Stimulated activated CD4-positive, alpha-beta T cell treated with anti-CD3 and anti-CD28 coated beads, Interleukin-4, amount 100 ng/mL, for 24 hours (primary cell): ENCODE data around the gene CDC42EP3.

Experiments
- DNase-seq: peaks from one replicate; pipeline ENCODE4 v3.0.0-alpha.2; 2020

Gene CDC42EP3, protein sequence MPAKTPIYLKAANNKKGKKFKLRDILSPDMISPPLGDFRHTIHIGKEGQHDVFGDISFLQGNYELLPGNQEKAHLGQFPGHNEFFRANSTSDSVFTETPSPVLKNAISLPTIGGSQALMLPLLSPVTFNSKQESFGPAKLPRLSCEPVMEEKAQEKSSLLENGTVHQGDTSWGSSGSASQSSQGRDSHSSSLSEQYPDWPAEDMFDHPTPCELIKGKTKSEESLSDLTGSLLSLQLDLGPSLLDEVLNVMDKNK

DNA sequence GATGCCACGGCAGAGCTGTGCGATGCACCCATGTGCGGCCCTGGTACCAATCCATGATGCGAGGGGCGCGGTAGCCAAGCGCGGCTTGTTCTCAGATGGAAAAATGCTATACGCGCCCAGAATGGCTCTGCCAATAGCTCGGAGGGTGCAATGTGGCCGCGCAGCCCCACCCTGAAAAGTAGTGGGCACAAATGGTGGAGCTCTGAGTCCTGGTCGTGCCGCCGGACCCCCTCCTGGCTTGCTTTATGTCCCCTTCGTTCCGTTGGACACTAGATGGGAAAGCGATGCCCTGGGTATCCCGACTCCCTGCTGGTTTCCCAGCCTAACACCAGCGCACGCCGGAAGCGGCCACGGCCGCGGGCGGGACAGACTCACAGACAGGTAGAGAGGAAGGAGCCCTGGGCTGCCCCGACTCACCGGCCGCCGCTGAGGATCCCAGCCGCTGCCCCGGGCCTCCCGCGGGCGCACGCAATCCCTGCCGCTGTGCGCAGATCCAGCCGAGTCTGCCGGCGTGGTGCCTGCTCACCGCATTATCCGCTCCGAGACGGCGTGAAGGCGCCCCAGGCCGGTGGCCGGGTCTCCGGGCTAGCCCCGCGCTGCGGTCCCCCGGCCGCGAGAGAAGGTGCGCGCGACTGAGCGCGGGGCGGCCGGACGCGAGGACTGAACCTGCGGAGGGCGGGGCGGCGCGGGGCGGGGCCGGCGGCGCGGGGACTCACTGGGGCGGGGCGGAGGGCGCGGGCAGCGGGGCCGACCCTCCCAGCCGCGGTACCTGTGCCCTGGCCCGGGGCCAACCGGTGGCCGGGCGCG, at the start of gene CDC42EP3:
CDC42EP3 (minus strand) TSS at position 634 of the 807 bp plus-strand sequence. CDS start 25,055 bp downstream, outside the sequence.
- peak; percentile 70 for DNase-seq

- DNase-seq, result no peak
Observed at GRCh38 chr2:37721201-37721560, 49.7 kb upstream of the CDC42EP3 start.

- DNase-seq, result no peak
Observed at GRCh38 chr2:37720533-37721200, 49.2 kb upstream of the CDC42EP3 start.

GRCh38 chr2:37718515-37719161, 47.2 kb upstream of the CDC42EP3 start:
- no peak for DNase-seq

DNA sequence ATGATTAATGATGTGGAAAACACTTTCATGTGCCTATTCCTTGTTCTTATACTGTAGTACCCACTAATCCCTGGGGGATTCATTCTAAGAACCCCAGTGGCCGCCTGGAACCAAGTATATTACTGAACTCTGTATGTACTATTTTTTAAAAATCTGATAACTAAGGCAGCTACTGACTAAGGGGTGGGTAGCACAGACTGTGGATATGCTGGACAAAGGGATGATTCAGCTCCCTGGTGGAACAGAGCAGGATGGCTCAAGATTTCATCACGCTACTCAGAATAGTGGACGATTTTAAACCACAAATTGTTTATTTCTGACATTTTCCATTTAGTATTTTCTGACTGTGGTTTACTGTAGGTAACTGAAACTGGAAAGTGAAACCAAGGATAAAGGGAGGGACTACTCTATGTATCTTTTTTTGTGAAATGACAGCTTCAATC, 41.8 kb upstream of the CDC42EP3 start:
- peak; percentile 8 for DNase-seq

DNA sequence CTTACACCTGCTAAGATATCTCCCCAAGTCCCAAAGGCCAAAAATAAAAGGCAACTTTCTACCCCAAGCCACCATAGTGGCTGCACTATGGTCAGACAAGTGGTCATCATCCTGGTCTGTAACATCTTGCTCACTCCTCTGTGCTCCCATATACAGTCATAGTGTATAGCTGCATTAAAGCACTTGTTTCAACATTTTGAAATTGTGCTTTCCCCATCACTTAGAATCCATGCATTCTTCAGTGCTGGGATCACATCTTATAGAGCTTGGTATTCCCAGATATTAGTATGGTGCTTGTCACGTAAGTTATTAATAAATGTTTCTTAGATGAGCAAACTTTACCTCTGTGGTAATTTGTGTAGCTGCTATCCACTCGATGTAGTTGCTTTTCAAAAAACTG, 40.4 kb upstream of the CDC42EP3 start:
- DNase-seq, result no peak

DNA sequence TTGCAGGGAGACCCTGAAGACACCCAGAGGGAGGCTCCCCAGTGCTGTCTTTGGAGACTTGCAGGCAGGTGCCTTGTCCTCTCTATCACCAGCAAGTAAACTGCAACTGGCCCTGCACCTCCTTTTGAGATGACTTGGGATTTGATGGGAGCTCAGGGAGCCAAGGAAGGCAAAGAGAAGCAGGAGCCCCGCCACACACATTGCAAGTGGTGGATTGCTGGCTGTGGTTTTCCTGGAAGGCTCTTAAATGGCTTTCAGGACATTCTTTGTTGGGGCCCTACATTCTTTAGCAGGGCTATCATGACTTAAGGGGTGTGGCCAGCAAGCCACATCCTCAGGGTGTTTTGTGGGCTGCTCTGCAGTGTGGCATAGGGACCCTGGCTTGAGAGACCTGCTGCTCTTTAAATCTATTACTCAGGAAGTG, 39.9 kb upstream of the CDC42EP3 start:
- DNase-seq, result peak; percentile 5

- DNase-seq, result no peak
Observed at GRCh38 chr2:37709111-37709510, 37.7 kb upstream of the CDC42EP3 start.

- DNase-seq, result no peak
Observed at GRCh38 chr2:37708146-37708545, 36.7 kb upstream of the CDC42EP3 start.

DNA sequence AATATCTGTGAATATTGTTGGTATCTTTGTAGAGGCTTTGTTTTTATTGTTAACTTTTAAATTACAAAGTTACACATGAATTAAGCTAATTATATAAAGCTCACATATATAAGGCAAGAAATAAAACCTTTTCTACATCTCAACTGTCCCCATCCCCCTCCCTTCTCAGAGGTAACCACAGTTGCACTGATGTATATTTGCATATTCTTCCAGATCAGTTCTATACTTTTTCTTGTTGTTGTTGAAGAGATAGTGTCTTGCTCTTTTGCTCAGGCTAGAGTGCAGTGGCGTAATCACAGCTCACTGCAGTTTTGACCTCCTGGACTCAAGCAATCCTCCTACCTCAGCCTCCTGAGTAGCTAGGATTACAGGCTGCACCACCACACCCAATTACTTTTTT, 36.0 kb upstream of the CDC42EP3 start:
- DNase-seq, result no peak

DNA sequence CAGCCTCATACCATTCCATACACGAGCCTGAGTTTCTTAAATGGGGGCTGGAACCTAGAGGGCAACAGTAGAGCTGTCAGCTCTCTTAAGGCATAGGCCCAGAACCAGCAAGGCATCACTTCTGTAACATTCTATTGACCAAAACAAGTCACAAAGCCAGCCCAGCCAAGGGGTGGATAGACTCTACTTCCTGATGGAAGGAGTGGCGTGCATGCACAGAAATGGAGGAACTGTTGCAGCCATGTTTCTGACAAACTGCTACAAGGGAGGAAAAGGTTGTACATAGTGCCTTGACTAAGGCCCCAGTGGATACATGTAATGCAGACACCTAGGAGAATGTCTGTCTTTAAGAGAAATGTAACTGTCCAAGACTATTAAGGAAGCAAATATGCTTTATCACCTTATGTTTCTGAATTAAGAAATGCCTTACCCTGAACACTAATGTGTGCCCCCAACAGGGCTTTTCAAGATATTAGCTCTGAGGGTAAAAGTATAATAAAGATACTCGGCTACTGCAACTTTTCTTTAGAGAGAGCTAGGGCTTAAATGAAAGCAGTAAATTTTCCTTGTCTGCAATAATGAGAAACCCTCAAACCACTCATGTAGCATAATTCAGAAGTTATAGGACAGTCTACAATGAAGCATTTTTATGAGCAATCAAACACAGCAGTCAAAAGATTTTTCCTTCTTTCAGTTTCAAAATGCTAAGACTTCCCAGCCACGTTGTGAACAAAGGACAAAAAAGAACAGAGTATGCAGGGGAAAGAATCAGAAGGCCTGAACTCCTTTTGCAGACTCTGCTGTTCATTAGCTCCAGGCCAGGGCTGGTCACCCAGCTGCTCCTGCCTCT, 35.1 kb upstream of the CDC42EP3 start:
- no peak for DNase-seq

GRCh38 chr2:37705191-37705590, 33.7 kb upstream of the CDC42EP3 start:
- DNase-seq, result no peak

DNA sequence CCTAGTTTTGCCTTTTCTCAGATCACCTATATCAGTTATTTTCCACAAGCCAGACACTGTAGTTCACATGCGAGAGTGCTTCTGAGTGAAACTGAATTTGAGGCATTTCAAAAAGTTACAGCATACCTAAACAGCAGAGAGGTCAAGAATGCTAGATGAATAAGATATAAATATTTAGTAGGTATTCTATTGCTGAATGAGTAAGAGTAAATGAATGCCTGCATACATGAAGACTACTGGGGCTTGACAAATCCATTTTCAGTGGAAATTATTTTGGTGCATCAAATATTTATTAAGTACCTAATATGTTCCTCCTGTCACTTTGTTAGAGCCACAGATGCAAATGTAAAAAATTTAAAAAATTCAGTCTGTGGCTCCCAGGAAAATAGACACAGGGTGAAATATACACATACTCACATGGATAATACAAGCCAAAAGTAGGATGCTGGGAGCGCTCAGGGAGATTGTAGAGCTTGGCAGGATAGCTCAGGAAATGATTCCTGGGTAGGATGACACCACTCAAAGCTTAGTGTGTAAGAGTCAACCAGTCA, 27.6 kb upstream of the CDC42EP3 start:
- DNase-seq, result no peak

DNA sequence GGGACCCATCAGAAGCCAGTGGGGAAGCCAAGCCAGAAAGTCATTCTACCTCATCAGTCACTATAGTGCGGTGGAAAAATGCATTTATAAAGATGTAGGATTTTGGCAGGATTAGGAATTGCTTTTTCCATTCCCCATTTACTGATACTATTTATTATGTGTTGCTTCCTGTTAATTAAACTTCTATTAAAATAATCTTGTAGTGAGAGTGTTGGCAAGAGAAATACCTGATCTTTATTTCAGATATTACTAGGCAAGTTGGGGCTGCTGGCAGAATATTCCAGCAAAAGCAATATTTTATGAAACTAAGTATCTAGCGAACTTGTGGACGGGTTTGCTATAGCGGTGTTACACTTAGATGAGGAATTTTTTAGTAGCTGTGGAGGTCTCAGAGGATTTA, 23.9 kb upstream of the CDC42EP3 start:
- no peak for DNase-seq

DNA sequence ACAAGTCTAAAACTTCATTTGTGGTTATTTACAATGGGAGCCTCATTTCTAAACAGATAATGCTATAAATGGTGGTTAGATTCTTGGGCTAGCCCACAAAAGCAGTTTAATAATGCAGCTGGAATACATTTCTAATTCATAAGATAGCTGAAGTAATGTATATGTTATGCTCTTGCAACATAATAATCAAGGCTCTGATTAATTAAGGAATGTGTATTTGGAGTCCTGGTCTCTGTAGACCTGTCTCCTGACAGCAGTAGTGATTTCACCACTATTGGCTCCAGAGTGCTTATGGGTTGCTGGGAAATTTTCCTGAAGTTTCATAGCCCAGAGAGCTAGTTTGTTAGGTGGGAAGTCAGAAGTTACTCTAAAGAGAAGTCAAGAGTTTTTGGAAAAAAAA, 21.3 kb upstream of the CDC42EP3 start:
- no peak for DNase-seq

DNA sequence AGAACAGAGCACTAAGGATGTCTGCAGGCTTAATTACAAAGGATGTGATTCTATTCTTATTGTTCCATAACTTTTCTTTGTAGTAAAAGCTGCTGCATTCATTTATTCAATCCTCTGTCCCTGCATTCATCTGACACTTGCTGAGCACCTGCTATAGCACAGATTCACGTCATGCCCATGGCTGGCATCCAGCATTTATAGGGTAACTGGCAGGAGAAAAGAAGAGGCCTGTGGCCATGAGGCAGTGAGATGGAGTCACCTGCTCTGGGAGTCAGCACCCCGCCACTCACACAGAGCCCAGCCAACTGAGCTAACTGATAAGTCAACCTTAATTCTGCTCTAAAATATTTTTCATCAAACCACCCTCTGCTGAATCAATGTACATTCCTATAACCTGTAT, 18.3 kb upstream of the CDC42EP3 start:
- no peak for DNase-seq

- DNase-seq, result no peak
Observed at GRCh38 chr2:37688771-37689468, 17.5 kb upstream of the CDC42EP3 start.

DNA sequence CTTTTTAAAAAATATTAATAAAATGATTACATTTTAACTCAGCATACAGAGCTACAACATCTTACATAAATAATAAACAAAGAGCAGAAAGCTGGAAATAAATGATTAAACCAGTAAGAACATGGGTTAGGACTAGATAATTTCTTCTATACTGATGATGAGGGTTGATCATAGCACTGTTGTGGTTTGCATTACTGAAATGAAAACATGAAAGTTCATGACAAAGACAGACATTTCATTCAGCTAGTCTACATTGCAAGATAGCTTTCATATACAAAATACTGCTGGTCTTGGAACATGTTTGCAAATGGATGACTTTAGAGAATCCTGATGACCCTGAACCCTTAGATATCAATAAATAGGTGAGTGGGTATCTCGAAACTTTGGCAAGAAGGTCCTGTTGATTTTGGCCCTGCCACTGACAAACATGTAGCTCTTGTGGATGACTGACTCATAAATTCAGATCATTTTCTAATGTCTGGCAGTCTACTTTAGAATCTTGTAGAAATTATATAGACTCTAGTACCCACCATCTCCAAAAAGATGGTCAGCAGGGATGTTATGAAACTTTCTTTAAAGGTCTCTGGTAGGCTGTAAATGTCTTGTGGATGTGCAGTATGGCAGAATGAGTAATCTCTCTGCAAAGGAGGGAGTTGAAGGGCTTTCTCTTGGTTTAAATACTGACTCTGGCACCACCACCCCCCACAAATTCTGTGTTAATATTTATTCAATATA, 15.5 kb upstream of the CDC42EP3 start:
- no peak for DNase-seq

DNA sequence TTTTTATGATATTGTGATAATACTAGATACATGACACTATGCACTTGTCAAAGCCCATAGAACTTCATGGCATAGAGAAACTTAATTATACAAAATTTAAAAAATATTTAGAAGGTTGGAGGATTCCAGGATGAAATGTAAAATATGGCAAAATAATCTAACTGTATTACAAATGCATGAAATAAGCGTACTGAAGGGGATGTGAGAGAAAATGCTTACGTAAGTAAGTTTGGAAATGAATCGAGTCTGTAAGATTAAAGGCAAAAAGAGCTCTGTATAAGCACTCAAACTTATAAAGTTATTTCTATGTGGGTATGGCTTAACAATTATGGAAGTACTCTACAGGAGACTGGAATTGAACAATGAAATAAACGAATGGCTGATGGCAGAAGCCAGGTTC, 13.4 kb upstream of the CDC42EP3 start:
- no peak for DNase-seq

GRCh38 chr2:37683921-37684780, 12.7 kb upstream of the CDC42EP3 start:
- DNase-seq, result peak; percentile 13
